Germinal center (tissue), 1 donor: Measurements from ENCODE around the gene MTX2.

ENCODE experiments used
- DNase-seq: peaks from one replicate; pipeline ENCODE4 v3.0.0; 2012; ENCODE audit warnings: mixed read lengths, low spot score

MTX2 gene

DNA sequence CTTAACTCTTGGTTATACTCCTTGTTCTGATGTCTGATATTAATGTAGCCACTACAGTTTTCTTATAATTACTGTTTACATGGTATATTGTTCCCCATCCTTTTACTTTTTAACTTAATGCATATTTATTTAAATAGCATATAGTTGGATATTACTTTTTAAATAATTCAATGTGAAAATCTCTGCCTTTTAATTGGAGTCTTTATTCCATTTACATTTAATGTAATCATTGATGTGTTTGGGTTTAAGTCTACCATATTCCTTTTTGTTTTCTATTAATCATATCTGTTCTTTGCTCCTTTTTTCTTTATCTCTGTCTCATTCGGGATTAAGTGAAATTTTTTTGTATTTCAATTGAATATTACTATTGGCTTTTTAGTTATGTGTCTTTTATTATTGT lies 109.1 kb downstream of the MTX2 start:
- DNase-seq = no peak

DNA sequence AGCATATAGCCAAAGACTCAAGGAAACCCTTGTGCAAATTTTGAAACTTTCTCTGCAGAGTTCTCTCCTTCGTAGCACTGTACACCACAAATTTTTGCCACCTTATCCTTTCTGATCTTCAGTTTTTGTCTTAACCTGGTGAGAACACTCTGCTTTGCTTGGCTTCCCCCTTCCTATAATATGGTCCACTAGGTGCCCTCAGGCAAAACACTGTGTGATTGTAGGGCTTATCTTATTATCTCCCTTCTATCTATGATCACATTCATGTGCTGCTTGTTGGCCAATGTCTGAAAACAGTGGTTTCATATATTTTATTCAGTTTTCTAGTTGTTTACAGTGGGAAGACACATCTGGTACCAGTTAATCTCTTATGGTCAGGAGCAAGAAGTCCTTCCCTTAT lies 111.1 kb downstream of the MTX2 start:
- no peak for DNase-seq

DNA sequence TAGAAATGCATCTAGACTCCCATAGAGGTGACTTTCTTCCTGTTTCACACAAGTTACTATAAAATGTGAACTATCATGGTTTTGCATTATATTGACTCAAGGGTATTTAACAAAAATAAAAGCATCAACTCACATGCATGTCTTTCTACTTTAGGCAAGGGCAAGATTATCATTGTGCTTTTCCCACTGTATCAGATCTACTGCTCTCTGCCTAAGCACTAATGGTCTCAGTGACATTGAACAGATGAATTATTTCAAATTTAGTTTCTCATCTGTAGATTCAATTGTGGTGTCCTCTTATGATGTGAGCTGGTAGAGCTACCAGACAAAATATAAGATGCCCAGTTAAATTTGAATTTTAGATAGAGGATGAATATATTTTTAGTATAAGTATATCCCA lies 113.9 kb downstream of the MTX2 start:
- no peak for DNase-seq

DNA sequence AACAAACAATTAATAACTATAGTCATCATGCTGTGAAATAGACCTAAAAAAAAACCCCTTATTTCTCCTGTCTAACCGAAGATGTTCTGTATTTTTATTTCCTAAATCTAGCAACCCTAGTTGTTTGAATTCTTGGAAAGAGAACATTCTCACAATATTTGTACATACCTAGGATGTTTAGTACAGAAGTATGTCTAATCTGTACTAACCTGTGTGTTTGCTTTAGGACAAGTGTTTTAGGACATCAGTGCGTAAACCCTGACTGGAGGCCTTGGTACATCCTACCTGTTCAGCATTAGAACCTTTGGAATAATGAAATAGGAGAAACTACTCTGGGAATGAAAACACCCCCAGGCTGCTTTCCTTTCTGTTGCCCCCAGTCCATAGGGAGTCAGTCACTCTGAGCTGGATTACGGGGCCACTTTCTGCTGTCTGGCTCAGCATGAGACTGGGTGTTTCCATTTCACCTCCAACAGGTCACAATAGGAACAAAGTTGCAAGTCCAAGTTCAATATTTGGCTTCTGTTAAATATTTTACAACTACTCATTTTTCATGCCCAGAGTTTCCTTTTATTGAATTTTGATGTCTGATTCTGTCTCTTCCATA lies 114.7 kb downstream of the MTX2 start:
- no peak for DNase-seq

DNA sequence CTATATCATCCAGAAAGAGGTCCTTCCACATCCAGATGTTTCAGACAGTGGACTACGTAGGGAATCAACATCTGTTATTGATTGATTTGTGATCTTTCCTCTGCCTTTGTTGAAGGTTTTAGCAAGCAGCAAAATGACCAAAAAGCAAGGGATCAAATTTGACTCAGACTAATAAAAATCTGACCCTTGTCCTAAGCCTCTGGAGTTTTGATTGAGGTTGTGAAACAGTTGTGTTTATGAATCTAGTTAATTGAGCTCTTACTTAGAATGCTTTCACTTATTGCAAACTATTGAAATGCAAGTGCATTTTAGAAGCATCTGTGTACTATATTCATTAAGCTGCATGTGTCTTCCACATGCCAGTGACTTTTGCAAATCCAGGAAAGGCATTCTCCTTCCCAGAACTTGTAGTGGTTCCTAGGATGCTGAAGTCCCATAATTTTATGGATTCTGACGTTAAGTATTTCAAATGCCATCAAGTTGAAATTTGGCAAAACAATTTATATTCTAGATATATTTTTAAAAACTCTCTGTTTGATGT lies 116.0 kb downstream of the MTX2 start:
- DNase-seq = no peak

DNA sequence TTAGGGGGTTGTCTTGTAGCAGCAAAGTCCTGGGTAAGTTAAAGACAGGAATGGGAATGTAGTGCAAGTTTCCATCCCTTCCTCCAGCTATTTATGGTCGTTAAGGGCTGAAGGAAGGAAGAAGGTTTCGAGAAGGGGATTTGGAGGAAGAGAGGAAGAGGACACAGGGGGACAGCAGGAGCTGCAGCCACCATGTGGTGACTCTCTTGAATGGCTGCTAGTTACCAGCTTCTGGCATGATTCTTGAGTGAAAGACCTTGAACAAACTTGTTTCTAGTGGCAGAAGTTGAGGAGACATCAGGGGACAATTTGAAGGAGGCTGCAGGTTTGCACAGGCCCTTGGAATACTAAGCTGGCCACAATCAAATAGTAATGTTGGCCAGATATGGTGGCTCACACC lies 116.6 kb downstream of the MTX2 start:
- no peak for DNase-seq
